Measurements from ENCODE around the gene MACROD2.

GRCh38 chr20:14757728-14758127 lies 762.4 kb downstream of the MACROD2 start:
- TF ChIP-seq CTCF (IDR thresholded peaks at IDR 0.05) (no peak), POLR2A (IDR thresholded peaks at IDR 0.05) (no peak)

All from uterus (tissue), 2 donors.